NCI-H2227 treated with DMSO at 0.1 percent for 48 hours (cell line): Measurements from ENCODE around the gene RPL22.
"Not testable (repeated sequence)": the region's sequence is repeated elsewhere in the genome, so short reads cannot be mapped to it uniquely, and the experiment has no call there.

Source experiments
- DNase-seq: peaks from one replicate; lab custom pipeline; 2025; lab: John Stamatoyannopoulos, UW

Gene RPL22

GRCh38 chr1:6233376-6233775 is 34.0 kb upstream of the RPL22 start:
- DNase-seq = no peak

- DNase-seq = no peak
Measured at GRCh38 chr1:6225651-6226050, 26.3 kb upstream of the RPL22 start.

GRCh38 chr1:6224718-6225117 is 25.3 kb upstream of the RPL22 start:
- no peak for DNase-seq

GRCh38 chr1:6223617-6224016 is 24.2 kb upstream of the RPL22 start:
- no peak for DNase-seq

GRCh38 chr1:6222636-6223035 is 23.2 kb upstream of the RPL22 start:
- DNase-seq = no peak

DNA sequence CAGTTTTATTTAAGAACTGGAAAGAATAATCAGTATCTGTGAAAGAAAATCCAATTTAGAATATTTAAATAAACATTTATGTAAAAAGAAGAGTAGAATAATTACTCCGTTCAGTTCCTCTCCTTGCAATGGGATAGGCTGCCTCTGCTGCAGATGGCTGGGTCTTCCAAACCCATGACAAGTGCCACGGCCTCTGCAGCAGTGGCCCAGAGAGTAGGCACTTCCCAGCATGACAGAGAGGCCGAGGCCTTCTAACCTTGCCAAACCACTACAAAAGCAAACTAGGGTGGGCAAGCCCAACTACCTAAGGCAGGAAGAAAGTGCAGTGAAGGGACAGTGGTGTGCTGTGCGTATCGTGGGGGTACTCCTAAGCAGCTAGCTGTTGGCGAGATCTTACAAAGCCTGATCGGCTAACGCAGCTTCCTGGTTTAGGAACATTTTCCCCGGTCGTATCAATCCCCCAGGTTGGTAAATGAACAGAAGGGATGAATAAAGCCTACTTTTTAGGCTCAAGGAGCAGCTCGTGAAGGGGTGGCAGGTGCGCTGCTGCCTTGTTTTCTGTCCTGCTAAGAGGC is 21.9 kb upstream of the RPL22 start:
- no peak for DNase-seq

DNA sequence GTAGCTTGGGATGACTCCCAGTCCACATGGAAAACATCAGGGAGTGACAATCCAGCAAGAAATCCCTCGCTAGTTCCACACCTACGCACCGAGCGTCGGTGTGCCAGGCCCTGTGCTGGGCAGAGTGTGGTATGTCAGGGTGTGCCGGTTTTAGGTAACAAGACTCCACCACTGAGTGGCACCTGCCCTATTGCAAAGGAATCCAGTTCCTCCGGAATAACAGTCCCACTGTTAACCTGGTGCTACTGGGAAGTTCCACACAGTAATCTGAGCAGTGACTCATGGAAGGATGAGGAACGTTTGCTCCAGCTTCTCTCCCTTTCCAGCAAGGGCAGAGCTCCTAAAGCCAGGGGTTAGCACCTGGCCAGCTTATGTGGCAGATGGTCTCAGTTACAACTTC is 20.8 kb upstream of the RPL22 start:
- no peak for DNase-seq

DNA sequence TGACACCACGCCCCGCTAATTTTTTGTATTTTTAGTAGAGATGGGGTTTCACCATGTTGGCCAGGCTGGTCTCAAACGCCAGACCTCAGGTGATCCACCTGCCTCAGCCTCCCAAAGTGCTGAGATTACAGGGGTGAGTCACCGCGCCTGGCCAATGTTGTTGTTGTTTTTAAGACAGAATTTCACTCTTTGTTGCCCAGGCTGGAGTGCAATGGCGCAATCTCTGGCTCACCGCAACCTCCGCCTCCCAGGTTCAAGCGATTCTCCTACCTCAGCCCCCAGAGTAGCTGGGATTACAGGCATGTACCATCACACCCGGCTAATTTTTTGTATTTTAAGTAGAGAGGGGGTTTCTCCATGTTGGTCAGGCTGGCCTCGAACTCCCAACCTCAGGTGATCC is 20.2 kb upstream of the RPL22 start:
- not testable (repeated sequence) for DNase-seq

DNA sequence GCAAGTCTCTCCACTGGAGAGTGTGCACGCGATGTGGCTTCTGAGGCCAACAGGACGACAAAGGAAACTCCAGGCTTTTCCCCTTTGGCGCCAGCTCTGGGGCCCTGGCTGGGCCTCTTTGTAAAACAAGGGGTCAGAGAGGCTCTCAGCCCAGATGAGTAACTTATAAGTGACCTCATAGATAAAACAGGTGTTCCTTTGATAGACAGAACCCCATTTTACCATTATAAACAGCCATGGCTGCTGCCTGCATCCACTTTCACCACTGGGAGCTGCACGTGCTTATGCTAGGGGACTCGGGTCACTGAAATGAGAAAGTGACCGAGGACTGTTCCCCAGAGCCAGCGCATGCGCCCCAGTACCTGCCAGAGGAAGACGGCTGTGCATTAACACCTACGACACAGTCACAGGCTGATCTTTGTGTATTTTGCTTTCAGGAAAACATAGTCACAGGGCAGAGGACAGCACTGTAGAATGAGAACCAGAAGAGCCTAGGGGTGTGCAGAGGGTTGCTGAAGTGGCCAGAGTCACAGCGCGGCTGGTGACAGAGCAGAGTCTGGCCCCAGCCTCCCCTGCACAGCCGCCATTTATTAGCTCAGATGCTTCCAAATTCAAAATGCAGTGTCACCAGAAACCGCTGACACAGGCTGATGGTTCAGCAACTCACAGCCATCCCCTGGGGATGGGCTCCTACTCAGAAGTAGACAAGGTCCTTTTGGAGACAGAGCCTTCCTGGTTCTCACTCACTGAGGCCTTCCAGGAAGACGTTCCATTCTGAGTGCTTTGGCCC is 19.2 kb upstream of the RPL22 start:
- no peak for DNase-seq

- no peak for DNase-seq
Measured at GRCh38 chr1:6212193-6212959, 13.0 kb upstream of the RPL22 start.

DNA sequence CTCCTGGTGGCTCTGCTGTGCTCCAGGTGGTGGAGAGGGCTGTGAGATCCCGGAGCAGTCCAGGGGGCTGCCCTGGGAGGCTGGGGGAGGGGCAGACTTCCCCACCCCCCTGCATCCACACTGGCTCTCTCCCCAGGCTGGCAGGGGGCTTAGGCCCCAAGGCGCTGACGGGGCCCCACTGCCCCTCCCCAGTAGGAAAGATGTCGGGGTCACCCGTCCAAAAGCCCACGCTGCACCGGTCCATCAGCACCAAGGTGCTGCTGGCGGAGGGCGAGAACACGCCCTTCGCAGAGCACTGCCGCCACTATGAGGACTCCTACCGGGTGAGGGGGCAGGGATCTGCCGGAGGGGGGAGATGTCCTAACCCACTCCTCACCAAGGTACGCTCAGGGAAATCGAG is 12.3 kb upstream of the RPL22 start:
- no peak for DNase-seq

DNA sequence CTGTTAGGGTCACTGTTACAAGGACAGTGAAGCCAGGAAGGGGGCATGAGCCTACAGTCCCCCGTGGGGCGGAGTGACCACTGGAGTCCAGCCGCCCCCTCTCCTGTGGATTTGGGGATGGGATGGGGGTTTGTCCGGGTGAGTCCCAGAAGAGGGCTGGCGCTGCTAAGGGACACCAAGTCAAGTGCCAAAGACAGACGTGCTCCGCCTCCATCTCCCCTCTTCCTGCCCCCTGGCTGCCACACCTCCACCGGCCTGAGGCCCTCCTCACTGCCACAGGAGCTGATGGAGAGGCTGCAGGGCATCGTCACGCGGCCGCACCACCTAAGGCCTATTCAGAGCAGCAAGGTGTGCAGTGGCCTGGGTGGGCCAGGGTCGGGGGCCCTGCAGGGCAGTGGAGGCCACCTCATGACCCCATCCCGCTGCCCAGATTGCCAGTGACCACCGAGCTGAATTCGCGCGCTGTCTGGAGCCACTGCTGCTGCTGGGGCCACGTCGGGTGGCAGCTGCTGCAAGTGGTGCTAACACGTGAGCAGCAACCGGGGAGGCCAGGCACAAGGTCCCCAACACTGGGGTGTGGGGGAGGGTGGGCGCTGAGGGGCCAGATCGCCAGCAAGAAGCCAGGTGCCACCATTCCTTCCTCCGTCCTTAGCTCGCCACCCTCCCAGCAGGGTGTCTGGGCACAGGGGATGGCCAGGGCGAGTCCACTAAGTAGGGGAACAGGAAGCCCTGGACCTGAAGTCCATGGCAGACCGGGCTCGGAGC is 11.4 kb upstream of the RPL22 start:
- DNase-seq = no peak

GRCh38 chr1:6209661-6210580 is 10.5 kb upstream of the RPL22 start:
- no peak for DNase-seq

DNA sequence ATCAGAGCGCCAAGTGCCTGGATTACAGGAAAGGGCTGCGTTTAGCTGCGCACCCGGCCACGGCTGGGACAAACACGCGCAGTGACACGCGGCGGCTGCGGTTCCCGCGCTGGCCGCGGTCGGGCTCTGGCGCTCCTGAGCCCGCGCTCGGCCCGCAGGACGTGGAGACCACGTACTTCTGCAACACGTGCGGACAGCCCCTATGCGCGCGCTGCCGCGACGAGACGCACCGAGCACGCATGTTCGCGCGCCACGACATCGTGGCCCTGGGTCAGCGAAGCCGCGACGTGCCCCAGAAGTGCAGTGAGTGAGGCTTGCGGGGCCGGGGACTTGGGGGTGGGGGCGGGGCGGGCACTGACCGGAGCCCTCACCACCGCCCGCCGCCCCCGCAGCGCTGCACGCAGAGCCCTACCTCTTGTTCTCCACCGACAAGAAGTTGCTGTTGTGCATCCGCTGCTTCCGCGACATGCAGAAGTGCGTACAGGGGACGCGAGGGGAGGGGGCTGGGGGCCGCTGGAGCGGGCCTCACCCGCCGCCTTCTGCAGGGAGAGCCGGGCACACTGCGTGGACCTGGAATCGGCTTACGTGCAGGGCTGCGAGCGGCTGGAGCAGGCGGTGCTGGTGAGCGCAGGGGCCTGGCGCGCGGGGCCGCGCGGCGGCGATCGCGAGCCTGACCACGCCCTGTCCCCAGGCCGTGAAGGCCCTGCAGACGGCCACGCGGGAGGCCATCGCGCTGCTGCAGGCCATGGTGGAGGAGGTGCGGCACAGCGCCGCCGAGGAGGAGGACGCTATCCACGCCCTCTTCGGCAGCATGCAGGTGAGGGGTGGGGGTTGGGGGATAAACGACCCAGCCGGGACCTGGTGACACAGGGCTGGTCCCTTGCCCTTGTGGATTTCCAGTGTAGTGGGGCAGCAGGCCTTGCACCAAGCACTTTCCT is 9.6 kb upstream of the RPL22 start:
- no peak for DNase-seq

DNA sequence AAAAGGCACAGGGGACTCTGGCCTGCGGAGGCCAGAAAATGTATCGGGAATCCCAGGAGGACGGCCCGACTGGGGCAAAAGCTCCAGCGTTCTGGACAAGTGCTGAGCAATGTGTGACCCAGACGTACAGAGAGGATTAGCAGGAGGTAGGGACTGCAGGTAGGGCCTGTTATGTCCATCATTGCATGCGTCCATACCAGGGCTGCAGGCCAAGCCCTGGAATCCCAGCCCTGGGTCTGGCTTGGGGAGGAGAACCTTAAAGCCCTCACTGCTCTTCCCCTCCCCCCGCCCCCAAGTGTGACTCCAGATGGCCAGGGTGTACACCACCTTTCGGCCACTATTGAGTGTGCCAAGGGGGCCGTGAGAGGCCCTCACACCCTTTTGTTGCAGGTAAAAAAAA is 8.5 kb upstream of the RPL22 start:
- no peak for DNase-seq

- no peak for DNase-seq
Measured at GRCh38 chr1:6207075-6207885, 7.9 kb upstream of the RPL22 start.

GRCh38 chr1:6206520-6206855 is 7.1 kb upstream of the RPL22 start:
- no peak for DNase-seq

DNA sequence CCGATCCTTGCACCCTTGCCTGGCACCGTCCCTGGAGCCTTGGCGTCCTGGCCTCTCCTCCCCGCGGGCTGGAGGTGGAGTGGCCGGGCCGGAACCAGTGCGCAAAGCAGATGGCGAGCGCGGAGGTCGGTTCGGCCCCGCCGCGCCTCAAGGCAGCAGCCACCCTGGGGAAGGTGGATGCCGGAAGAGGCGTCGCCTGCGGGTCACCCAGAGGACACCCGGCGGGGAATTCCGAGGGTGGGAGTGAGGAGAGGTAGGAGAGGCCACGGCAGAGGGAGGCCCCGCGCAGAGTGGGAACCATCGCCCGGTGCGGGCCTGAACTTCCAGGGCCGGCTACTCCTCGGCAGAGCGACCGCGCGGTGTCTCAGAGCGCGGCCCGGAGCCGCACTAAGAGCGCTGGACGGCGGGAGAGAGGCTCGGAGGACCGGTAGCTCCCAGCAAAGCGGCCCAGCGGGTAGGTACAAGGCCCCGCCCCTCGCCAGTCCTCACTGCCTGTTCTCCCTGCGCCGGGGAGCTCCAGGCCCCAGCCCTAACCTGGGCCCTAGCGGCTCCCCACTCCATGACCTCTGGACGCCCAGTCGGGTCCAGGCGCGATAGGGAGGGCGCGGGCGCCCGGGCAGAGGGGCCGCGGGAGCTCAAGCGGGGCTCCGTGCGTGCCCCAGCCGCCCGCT is 6.6 kb upstream of the RPL22 start, which contains the start of gene RNF207:
TSS of gene RNF207 (plus strand) at position 271 of the 671 bp plus-strand sequence. CDS start 417 bp downstream, outside the sequence.
- DNase-seq = no peak

DNA sequence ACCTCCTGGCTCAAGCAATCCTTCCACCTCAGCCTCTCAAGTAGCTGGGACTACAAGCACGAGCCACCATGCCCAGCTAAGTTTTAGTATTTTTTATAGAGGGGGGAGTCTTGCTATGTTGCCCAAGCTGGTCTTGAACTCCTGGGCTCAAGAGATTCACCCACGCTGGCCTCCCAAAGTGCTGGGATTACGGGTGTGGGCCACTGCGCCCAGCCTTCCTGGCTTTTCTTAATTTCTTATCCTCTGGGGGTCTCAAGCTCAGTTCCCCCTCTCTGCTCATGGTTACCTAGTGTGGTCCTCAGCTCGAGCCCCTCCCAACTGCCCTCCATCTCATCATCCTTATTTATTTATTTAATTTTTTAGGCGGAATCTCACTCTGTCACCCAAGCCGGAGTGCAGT is 2.9 kb upstream of the RPL22 start:
- no peak for DNase-seq
